ENCODE results near the gene MRPL18.
"Not testable (repeated sequence)": the region's sequence is repeated elsewhere in the genome, so short reads cannot be mapped to it uniquely, and the experiment has no call there.

The MRPL18 gene

DNA sequence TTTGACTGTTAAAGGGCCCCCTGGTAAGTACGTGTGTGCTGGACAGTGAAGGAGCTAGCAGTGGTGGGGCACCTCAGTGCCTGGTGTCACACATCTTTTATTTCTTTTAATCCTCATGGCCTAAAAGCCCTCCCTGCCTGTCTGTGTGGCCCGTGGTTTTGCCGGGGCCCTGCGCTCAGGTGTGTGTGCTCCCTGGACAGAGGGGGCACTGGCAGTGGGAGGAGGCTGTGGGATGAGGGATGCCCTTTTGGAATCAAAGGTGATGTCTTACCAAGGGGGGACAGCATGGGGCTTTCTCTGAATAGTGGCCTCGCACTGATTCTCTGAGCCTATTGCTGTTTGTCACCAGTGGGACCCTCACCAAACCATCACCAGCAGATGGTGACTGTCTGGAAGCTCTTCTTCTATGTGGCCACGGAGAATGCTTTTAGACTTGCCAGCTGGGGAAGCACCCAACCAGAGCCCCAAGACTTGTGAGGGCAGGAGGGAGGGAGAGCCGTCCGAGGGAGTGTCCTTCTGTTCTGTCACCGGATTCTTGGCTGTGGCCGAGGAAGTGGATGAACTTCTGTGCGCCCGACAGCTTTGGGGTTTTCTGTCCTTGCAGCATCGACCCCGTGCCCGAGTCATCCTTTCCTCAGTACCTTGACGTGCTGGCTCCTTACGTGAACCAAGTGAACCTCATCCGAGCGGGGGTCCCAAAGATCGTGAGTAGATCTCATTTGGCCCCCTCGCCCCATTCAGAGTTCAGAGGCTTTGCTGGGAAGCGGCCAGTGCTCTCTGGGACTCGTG lies 27.9 kb downstream of the MRPL18 start:
- DNase-seq, result no peak

DNA sequence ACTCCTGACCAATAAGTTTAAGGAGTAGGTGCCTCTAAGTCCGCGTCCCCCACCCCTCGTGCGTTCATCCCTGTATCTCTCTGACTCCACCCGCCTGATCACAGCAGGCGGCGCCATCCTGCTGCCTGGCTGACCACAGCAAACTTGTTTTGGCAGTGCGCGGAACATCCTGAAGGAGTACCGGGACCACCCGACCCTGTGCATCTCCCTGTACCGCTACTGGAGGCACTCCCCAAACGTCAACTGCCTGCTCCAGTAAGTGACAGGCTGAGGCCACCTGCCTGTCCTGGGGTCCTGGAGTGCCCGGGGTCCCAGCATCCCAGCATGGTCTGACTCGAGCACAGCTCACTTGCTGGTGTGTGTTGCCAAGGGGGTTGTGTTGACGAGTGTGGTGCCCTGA lies 28.8 kb downstream of the MRPL18 start:
- no peak for DNase-seq

DNA sequence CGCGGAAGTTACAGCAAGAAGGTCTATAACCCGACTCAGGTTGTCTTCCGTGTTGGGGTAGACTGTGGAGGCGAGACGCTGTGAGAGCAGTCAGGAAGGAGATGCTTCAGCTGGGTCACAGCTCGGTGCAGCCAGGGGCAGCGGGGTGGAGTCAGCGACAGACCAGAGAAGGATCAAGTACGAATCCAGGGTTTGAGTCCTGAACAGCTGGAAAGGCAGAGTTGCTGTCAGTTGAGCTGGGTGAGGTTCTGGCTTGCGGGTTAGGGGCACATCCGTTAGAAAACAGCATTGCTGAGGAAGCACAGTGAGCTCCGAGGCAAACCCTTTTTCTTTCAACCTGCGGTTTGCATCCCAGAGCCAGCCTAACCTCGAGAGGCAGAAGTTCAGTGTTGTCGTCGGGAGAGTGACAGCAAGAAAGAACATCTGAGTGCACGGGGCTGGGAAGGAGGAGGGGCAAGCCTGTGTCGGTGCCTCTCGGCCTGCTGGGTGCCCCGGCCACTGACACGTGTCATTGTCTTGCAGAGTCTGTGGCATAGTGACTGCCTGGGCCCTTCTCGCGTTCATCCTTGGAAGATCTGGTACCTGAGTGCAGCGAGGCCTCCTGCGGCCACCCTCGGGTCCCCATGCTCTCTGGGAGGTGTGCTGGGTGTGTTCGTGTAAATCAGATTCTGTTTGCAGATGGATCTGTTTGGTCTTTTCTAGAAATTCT lies 29.8 kb downstream of the MRPL18 start:
- DNase-seq, result no peak

DNA sequence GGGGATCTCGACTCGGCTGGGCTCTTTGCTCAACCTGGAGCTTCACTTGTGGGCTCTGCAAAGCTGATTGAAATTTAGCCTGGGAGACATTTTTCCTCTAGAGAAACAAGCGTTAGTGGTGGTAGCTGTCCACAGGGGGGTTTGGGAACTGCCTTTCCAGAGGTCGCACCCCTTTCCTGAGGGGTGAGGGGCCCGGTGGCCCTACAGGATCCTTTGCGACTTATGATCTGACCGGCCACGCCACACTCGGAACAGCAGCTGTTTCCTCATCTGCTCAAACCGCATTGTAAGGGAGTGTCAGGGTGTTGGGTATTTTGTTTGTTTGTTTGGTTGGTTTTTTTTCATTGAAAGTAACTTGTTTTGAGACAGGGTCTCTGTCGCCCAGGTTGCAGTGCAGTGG lies 30.9 kb downstream of the MRPL18 start:
- no peak for DNase-seq

DNA sequence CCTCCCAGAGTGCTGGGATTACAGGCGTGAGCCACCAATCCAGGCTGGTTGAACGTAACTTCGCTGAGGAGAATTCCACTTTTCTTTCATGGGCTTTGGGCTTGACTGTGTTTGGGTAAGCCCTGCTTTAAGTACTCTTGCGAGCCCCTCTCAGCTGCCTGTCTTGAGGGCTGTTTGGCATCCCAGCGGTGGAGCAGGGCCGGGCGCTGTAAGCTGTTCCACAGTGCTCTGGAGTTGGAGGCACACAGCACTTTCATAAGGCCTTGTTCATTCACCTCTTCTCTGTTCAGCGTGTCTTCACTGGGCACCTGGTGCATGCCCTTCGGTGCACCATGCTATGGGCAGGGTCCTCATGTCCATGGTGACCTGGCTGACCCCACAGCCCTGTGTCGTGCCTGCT lies 31.5 kb downstream of the MRPL18 start:
- no peak for DNase-seq

DNA sequence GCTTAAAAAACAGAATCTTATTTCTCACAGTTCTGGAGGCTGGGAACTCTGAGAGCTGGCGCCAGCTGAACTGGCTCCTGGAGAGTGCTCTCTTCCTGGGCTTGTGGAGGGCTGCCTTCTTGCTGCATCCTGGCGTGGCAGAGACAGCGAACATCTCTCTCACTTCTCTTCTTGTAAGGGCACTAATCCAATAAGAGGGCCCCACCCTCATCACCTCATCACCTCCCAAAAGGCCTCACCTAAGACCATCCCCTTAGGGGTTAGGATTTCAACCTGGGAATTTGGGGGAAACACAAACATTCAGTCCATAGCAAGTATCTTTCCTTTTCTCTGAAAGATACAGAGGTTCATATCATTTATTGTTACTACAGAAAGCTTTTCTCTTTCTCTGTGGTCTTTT lies 33.7 kb downstream of the MRPL18 start:
- no peak for DNase-seq

DNA sequence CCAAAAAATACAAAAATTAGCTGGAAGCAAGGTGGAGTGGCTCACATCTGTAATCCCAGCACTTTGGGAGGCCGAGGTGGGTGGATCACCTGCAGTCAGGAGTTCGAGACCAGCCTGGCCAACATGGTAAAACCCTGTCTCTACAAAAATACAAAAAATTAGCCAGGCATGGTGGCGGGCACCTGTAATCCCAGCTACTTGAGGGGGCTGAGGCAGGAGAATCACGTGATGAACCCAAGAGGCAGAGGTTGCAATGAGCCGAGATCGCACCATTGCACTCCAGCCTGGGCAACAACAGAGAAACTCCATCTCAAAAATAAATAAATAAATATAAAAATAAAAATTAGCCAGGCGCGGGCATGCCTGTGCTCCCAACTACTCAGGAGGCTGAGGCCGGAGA lies 34.4 kb downstream of the MRPL18 start:
- DNase-seq, result not testable (repeated sequence)

DNA sequence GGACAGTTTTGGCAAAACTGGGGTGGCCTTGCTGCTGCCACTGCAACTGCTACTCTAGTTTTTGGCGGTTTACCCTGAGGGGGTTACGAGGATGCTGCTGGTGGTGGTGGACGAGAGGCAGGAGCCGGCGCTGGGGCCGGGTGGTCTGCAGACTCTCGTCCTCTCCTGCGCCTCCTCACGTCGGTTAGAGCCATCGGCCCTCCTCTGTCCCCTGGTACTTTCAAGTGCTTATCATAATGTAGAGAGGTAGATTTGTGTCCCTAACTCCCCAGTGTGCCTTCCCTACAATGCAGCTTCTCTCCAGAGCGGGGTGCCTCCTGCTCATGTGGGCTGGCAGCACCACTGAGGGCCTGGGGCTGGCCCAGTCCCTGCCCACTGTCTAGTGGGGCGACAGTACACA lies 35.7 kb downstream of the MRPL18 start:
- no peak for DNase-seq

DNA sequence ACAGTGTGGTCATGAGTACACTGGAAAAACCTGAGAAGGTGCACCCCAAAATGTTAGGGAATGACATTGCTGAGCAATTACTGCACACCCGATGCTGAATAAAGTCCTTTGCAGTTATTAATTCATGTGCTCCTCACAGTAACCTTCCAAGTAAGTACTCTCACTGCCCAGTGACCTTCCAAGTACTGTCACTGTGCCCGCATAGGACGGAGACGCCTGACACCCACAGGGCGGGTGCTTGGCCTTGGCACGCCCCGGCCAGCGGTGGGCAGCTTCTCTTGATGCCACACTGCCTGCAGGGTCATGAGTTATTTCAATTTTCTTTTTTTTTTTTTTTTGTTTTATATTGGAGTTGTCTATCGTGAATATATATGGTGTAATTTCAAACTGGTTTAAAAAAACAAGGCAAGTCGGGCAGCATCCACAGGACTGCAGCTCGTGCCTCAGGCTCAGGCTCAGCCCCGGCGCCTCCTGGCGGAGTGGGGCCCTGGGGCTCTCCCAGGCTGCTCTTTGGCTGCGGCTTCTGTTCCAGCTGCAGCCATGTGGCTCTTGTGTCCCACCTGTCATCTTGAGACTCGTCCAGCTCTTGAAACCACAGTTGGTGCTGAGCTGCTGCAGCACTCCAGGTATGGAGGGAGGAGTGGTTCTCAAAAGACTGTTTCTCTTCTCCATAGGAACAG lies 36.8 kb downstream of the MRPL18 start:
- no peak for DNase-seq

DNA sequence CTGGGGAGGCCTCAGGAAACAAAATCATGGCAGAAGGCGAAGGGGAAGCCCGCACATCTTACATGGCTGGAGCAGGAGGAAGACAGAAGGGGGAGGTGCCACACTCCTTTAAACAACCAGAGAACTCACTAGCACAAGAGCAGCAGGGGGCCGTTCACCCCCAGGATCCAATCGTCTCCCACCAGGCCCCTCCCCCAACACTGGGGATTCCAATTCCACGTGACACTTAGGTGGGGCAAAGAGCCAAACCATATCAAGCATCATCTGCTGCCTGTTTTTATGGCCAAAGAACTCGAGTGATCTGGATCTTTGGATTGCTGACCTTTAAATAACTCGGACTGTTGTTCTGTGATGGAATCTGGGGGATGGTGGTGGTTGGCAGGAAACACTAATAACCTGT lies 37.8 kb downstream of the MRPL18 start:
- DNase-seq, result no peak

DNA sequence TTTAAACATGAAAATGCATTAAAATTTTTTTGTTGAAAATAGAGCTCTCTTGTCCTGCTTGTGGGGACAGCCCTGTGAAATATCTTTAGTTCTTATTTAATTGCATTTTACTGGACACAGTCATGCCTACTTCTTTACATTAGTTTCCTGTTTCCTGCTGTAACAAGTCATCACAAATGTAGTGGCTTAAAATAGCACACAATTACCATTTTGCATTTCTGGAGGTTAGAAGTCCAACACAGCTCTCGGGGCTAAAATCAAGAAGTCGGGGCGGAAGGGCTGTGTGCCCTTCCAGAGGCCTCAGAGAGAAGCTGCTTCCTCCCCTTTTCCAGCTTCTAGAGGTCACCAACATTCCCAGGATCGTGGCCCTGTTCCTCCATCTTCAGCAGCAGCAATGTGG lies 39.3 kb downstream of the MRPL18 start:
- no peak for DNase-seq

DNA sequence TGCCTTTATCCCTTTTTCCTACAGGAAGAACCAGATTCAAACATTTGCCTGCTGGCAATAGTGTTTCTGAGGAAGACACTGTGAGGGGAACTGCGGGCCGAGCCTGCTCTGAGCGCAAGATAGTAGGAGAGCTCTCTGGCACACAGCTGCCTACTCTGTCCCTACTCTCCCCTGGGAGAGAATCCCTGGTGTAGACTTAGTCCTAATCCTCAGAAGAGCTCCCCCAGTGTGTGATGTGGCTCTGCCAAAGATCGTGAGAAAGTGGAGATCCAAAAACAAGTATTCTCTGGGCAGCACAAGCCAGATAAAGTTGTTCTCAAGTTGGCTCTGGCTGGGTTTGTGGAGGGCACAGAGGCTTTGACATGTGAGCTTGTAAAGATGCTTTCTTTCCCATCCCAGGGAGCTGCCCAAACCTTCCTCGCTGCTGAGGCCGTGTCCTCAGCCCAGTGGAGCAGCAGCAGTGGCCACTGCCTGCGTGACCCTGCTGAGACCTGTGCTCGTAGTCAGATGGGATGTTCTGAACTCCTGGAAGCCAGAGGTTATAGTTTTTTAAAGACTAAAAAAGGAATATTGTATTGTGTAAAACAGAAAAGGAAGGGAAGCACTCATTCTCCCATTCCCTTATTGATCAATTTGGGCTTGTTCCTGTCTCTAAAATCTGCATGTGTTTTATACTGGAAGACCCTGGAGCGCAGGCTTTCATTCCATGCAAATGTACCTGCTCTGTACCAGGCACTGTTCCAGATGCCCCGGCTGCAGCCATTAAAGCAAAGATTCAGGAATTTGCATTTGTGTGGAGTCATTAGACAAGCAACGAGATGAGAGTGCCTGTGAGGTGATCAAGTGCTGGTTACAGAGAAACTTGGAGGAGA lies 40.5 kb downstream of the MRPL18 start:
- no peak for DNase-seq

DNA sequence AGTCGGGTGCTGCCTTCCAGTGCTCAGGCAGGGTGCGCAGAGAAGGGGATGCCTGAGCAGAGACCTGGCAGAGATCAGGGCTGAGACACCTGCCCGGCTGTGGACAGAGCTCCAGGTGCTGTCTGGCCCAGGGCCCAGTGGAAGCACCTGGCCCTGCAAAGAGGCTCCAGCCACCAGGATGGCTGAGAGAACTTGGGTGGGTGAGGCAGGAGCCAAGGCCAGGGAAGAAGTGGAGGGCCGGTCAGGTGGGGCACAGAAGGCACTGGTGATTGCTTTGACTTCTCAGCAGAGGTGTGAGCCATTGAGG lies 41.1 kb downstream of the MRPL18 start:
- no peak for DNase-seq

DNA sequence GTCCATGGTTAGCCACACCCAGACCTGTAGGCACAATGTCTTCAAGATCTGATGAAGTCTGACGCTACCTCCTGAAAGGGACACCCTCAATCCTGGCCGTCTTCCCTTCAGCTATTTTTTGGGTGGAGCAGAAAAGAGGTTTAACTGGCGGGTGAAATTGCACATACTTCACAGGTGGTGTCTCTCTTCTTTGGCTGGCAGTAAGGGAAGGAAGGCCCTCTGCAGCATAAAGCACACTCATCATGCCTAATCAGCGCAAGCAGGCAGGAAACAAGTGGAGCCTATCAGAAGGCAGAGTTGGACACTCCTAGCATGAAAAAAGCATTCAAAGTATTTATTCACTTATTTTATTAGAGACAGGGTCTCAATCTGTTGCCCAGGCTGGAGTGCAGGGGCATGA lies 42.7 kb downstream of the MRPL18 start:
- no peak for DNase-seq

DNA sequence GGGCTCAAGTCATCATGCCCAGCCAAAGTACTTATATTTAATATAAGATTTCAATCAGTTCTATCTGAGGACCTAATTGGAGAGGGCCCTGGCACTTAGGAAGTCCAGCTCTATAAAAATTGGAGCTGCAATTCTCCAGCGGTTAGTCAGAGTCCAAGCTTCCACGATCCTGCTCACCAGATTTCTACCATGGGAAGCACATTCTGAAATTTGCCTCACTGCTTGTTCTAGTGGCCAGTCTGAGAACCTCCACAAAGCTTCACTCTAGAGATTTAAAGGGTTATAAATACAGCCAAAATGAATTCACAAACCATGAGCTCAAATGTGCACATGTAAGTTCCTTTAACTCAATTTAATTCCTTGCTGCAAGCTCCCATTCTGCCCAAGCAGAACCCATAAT lies 43.3 kb downstream of the MRPL18 start:
- DNase-seq, result no peak

DNA sequence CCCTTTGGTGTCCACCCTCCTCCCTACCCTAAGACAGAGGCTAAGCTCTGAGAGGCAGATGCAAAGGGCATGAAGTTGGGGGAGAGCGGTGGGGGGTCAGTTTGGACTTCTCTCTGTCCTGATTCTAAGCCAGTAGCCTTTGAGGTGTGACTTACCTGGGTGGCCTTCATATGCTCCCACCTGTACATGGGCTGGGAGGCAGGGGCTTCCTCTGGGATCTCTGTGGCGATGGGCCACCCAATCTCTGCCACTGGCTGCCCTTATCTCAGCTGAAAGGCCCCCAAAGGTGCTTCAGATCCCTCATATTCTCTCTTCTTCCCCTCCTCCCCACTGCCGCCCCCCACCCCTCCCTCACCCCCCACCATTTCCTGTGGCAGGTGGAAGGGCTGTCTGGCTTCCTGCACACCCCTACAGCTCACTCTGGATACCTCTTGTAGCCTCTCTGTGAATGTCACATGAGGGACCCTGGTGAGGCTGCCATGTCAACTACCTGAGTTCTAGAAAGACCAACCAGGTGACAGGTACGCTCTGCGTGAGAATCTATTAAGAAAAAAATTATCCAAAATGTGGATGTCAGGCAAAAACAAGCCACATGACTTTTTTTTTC lies 43.8 kb downstream of the MRPL18 start:
- DNase-seq, result no peak

DNA sequence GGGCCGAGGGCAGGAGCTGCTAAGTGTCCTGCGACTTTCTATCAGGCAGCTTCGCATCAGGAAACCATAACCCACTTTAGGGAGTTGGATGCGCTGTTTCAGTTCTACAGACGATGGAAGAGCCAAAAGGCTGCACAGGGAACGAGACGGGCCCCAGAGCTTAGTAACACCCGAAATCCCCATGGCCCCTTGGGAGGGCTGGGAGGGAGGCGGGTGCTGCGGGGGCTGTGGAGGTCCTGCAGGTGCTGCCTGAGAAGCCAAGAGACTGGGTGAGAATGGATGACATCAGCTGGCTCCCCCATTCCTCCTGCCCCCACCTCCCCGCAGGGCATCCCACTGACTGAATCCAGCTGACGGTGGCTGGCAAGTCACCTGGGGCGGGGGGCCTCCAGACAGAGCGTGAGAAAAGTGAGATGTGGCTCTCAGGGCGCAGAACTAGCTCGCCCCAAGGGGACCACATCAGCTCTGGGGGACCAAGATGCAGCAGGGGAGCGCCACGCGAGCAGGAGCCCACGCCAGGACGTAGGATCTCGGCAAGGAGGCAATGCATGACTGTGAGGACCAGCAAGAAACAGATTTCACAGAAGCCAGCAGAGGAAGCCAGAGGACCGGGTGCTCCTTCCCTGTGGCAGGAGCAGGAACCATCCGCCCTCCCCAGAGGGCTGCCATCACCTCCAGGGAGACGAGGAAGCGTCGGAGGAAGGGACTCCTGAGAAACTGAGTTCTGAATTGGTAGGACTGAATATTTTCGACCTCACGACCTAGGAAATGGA lies 46.6 kb downstream of the MRPL18 start:
- no peak for DNase-seq

DNA sequence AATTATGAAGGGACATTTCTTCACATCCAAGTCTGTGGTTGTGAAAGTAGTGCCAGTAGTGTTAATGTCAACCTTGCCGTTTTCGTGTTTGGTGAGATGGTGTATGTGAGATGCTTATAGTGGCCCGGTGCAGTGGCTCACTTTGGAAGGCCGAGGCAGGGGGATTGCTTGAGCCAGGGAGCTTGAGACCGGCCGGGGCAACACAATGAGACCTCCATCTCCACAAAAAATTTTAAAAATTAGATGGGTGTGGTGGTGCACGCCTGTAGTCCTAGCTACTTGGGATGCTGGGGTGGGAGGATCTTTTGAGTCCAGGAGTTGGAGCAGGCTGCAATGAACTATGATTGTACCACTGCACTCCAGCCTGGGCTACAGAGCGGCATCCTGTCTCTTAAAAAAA lies 47.2 kb downstream of the MRPL18 start:
- no peak for DNase-seq

DNA sequence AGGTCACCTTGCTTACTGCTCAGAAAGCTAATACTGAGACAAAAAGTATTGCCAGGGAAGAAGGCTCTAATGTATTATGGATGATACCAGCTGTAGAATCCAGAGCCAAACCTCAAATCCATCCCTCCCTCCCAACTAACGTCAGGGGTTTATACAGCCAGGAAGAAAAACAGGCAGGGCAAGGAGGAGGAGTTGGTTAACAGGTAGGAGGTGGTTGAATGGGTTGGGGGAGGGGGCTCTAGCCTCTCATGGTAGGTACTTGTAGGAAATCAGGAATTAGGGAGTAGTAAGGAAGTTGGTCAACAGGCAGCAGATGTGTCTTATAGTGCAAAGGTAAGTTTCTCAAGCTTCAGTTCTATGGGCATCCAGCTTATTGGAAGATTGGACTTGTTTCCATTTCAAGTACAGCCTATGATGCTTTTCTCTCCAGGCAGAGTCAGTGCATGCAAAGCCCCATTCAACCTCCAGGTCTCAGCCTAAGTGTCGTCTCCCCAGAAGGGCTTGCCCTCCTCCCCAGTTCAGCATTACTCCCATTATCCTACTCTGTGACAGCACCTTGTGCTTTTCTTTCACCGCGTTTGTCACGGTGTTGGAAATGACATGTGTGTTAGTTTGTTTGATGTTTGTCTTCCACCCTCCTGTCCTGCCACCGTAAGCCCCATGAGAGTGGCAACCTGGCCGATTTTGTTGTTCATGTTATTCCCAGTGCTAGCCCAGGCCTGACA lies 47.9 kb downstream of the MRPL18 start:
- DNase-seq, result no peak

DNA sequence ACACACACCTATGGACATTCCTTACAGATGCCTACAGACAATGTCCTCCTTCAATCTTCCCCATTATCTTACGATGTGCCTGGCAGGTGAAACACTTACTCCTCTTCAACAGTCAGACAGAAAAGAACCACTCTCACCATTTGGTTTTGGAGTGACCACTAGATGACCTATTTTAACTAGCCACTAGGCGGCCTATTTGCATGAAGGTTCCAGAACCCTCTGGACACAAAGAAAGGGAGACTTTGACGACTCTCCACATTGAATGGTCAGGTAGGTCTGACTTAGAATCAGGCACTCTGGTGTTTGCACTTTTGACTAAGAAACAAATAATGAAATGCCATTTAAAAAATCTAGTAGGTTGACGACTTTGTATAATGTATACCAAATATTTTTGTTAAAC lies 51.8 kb downstream of the MRPL18 start:
- DNase-seq, result no peak

All from NCI-H1694 treated with DMSO at 0.1 percent for 48 hours (cell line).